Mucosa of stomach (tissue), 1 donor: ENCODE measurements around the gene TMC3.

ENCODE experiments used
- H3K27me3 ChIP-seq: one replicate; pipeline ENCODE4 v1.7.0; 2013; ENCODE audit warnings: mild to moderate bottlenecking, low read length; ENCODE audit not compliant: control insufficient read depth, insufficient read depth
- H3K36me3 ChIP-seq: one replicate; pipeline ENCODE4 v1.7.0; 2013; ENCODE audit warnings: low read length; ENCODE audit not compliant: control insufficient read depth, insufficient read depth
- H3K4me1 ChIP-seq: one replicate; pipeline ENCODE4 v1.7.0; 2013; ENCODE audit warnings: mild to moderate bottlenecking, low read length; ENCODE audit not compliant: control insufficient read depth, insufficient read depth
- H3K4me3 ChIP-seq: one replicate; pipeline ENCODE4 v1.7.0; 2013; ENCODE audit warnings: low read length
- H3K9ac ChIP-seq: one replicate; pipeline ENCODE4 v1.7.0; 2013; ENCODE audit warnings: mild to moderate bottlenecking, low read length, moderate library complexity
- H3K9me3 ChIP-seq: one replicate; pipeline ENCODE4 v1.7.0; 2013; ENCODE audit warnings: mild to moderate bottlenecking, low read length, moderate library complexity; ENCODE audit not compliant: control insufficient read depth
- donor health status: Pancreatic carcinoma.

The TMC3 gene

GRCh38 chr15:81327516-81327915 is 46.5 kb downstream of the TMC3 start:
- H3K4me3 ChIP-seq, result no peak overlapping the region
- H3K4me1 ChIP-seq, result peaks cover 6% of the 10 kb centered on the region
- no peaks in the 10 kb centered on the region for H3K36me3 ChIP-seq
- H3K9me3 ChIP-seq, result no peaks in the 10 kb centered on the region
- H3K9ac ChIP-seq, result no peak overlapping the region
- H3K27me3 ChIP-seq, result no peaks in the 10 kb centered on the region

GRCh38 chr15:81326466-81327212 is 47.4 kb downstream of the TMC3 start:
- Histone ChIP-seq H3K4me1 (peaks cover 6% of the 10 kb centered on the region), H3K9ac (no peak overlapping the region), H3K36me3 (no peaks in the 10 kb centered on the region), H3K9me3 (no peaks in the 10 kb centered on the region), H3K27me3 (no peaks in the 10 kb centered on the region), H3K4me3 (no peak overlapping the region)

GRCh38 chr15:81323944-81324881 is 49.8 kb downstream of the TMC3 start, which contains the start of gene STARD5:
TSS of gene STARD5 (minus strand) at chr15:81324141. CDS start at chr15:81324099, 42 bp downstream.
- Histone ChIP-seq H3K36me3 (no peaks in the 10 kb centered on the region), H3K4me1 (peaks cover 6% of the 10 kb centered on the region), H3K4me3 (peak within 1 kb of the TSS; percentile 56), H3K27me3 (no peaks in the 10 kb centered on the region), H3K9ac (peak within 1 kb of the TSS; percentile 81), H3K9me3 (no peaks in the 10 kb centered on the region)

- peak overlapping the region; percentile 81 for H3K9ac ChIP-seq
- peak overlapping the region; percentile 56 for H3K4me3 ChIP-seq
- no peaks in the 10 kb centered on the region for H3K27me3 ChIP-seq
- H3K9me3 ChIP-seq, result no peaks in the 10 kb centered on the region
- peaks cover 6% of the 10 kb centered on the region for H3K4me1 ChIP-seq
- no peaks in the 10 kb centered on the region for H3K36me3 ChIP-seq
Observed at GRCh38 chr15:81323559-81323943, 50.5 kb downstream of the TMC3 start.

- no peaks in the 10 kb centered on the region for H3K9me3 ChIP-seq
- H3K4me3 ChIP-seq, result peak overlapping the region; percentile 56
- H3K36me3 ChIP-seq, result no peaks in the 10 kb centered on the region
- H3K4me1 ChIP-seq, result peaks cover 6% of the 10 kb centered on the region
- H3K27me3 ChIP-seq, result no peaks in the 10 kb centered on the region
- peak overlapping the region; percentile 10 for H3K9ac ChIP-seq
Observed at GRCh38 chr15:81322676-81323253, 51.2 kb downstream of the TMC3 start.

- no peaks in the 10 kb centered on the region for H3K9me3 ChIP-seq
- H3K4me1 ChIP-seq, result peaks cover 6% of the 10 kb centered on the region
- H3K36me3 ChIP-seq, result no peaks in the 10 kb centered on the region
- H3K9ac ChIP-seq, result no peak overlapping the region
- H3K27me3 ChIP-seq, result no peaks in the 10 kb centered on the region
- H3K4me3 ChIP-seq, result no peak overlapping the region
Observed at GRCh38 chr15:81321667-81322066, 52.3 kb downstream of the TMC3 start.

- Histone ChIP-seq H3K4me3 (no peak overlapping the region), H3K9me3 (no peaks in the 10 kb centered on the region), H3K36me3 (no peaks in the 10 kb centered on the region), H3K27me3 (no peaks in the 10 kb centered on the region), H3K9ac (no peak overlapping the region), H3K4me1 (no peaks in the 10 kb centered on the region)
Observed at GRCh38 chr15:81317642-81318017, 56.4 kb downstream of the TMC3 start.

GRCh38 chr15:81316267-81316666 is 57.7 kb downstream of the TMC3 start:
- Histone ChIP-seq H3K4me1 (no peaks in the 10 kb centered on the region), H3K27me3 (no peaks in the 10 kb centered on the region), H3K9ac (no peak overlapping the region), H3K36me3 (no peaks in the 10 kb centered on the region), H3K4me3 (no peak overlapping the region), H3K9me3 (no peaks in the 10 kb centered on the region)

GRCh38 chr15:81315452-81316175 is 58.4 kb downstream of the TMC3 start:
- Histone ChIP-seq H3K9ac (no peak overlapping the region), H3K27me3 (no peaks in the 10 kb centered on the region), H3K9me3 (no peaks in the 10 kb centered on the region), H3K4me3 (no peak overlapping the region), H3K4me1 (no peaks in the 10 kb centered on the region), H3K36me3 (no peaks in the 10 kb centered on the region)

GRCh38 chr15:81314378-81314777 is 59.6 kb downstream of the TMC3 start:
- Histone ChIP-seq H3K27me3 (no peaks in the 10 kb centered on the region), H3K9me3 (no peaks in the 10 kb centered on the region), H3K4me1 (no peaks in the 10 kb centered on the region), H3K9ac (no peak overlapping the region), H3K36me3 (no peaks in the 10 kb centered on the region), H3K4me3 (no peak overlapping the region)

- H3K36me3 ChIP-seq, result no peaks in the 10 kb centered on the region
- no peaks in the 10 kb centered on the region for H3K4me1 ChIP-seq
- no peak overlapping the region for H3K9ac ChIP-seq
- H3K27me3 ChIP-seq, result no peaks in the 10 kb centered on the region
- H3K9me3 ChIP-seq, result no peaks in the 10 kb centered on the region
- H3K4me3 ChIP-seq, result no peak overlapping the region
Observed at GRCh38 chr15:81313686-81314085, 60.3 kb downstream of the TMC3 start.
